Endothelial cell of umbilical vein (primary cell): ENCODE data around the gene ZNF888. TPM values are rescaled to one million over a fixed set of nuclear protein-coding genes. Genes with fewer than 3 reads are reported as not detected.

Source experiments
- BruUV-seq: library from RNA; stranded (reverse); fragments of 400-500 nt; replicated peaks from 2 replicates; lab custom pipeline; 2021; lab: Mats Ljungman, UMichigan
- CTCF ChIA-PET: fragments of 300-600, 350-600 bp; sonication (Branson Sonifier 250); formaldehyde crosslinking; loops from one replicate; lab custom pipeline; 2021; ENCODE audit warnings: antibody characterized with exemption, inconsistent platforms; lab: Charles Lee
- POLR2A ChIA-PET: fragments of 300-600, 350-600 bp; sonication (Branson Sonifier 250); formaldehyde crosslinking; loops from one replicate; lab custom pipeline; 2021; ENCODE audit warnings: antibody characterized with exemption, inconsistent platforms; lab: Charles Lee
- DNase-seq: peaks from one replicate; pipeline ENCODE4 v3.0.0-alpha.2; 2011; ENCODE audit warnings: low read depth, low spot score
- FAIRE-seq: peaks from 2 replicates; lab custom pipeline; 2011; peaks lifted over from hg19 to GRCh38; lab: Jason Lieb, UNC
- H2AFZ ChIP-seq: 2 replicates; pipeline ENCODE4 v1.6.0; 2012; ENCODE audit warnings: low read depth, low read length, control low read depth, inconsistent platforms
- H3K27ac ChIP-seq: 2 replicates; pipeline ENCODE4 v1.5.1; 2011; ENCODE audit warnings: low read depth, mild to moderate bottlenecking, control low read depth, low read length, moderate library complexity; ENCODE audit not compliant: insufficient read depth
- H3K27me3 ChIP-seq, 2 experiments: 2 replicates each; pipeline versions ENCODE4 v1.6.0 to v1.6.1; 2011; ENCODE audit warnings: low read length in 2 of 2, mixed read lengths in 1 of 2; ENCODE audit not compliant: control insufficient read depth in 2 of 2, insufficient read depth in 2 of 2
- H3K36me3 ChIP-seq, 2 experiments: 2 replicates in 1 of 2; 3 replicates in 1 of 2; pipeline ENCODE4 v1.5.1; 2011; ENCODE audit warnings: low read length in 2 of 2, mild to moderate bottlenecking in 1 of 2, moderate library complexity in 1 of 2; ENCODE audit not compliant: control insufficient read depth in 2 of 2, insufficient read depth in 2 of 2; ENCODE audit errors: extremely low read depth in 1 of 2
- H3K4me1 ChIP-seq: 3 replicates; pipeline ENCODE4 v1.5.1; 2011; ENCODE audit warnings: mild to moderate bottlenecking, low read length; ENCODE audit not compliant: control insufficient read depth, insufficient read depth; ENCODE audit errors: extremely low read depth
- H3K4me2 ChIP-seq: 2 replicates; pipeline ENCODE4 v1.6.1; 2011; ENCODE audit warnings: low read length, control low read depth, mixed read lengths; ENCODE audit not compliant: insufficient read depth
- H3K4me3 ChIP-seq, 3 experiments: fragments of 200-600 bp in 1 of 3; sonication (generic), shearing (Covaris generic) in 1 of 3; replicated peaks in 1 of 3; 2 replicates each; pipeline ENCODE4 v1.5.1; 2011 to 2016; ENCODE audit warnings: control low read depth in 3 of 3, low read length in 3 of 3, mild to moderate bottlenecking in 2 of 3, inconsistent platforms in 1 of 3, low read depth in 1 of 3, moderate library complexity in 1 of 3; ENCODE audit not compliant: insufficient read depth in 1 of 3
- H3K79me2 ChIP-seq: 2 replicates; pipeline ENCODE4 v1.6.0; 2012; ENCODE audit warnings: low read length, inconsistent platforms; ENCODE audit not compliant: control insufficient read depth, insufficient read depth
- H3K9ac ChIP-seq: replicated peaks from 2 replicates; pipeline ENCODE3; 2011; ENCODE audit warnings: low read length, control low read depth; ENCODE audit not compliant: insufficient read depth; ENCODE audit errors: extremely low read depth
- H3K9me1 ChIP-seq: replicated peaks from 3 replicates; pipeline ENCODE4 v1.6.0; 2011; ENCODE audit warnings: mild to moderate bottlenecking, low read length; ENCODE audit not compliant: control insufficient read depth, insufficient read depth; ENCODE audit errors: extremely low read depth
- H3K9me3 ChIP-seq: replicated peaks from 2 replicates; pipeline ENCODE4 v1.5.1; 2012; ENCODE audit warnings: low read length, inconsistent platforms; ENCODE audit not compliant: control insufficient read depth, insufficient read depth
- H4K20me1 ChIP-seq: replicated peaks from 2 replicates; pipeline ENCODE3; 2011; ENCODE audit warnings: mild to moderate bottlenecking, low read length; ENCODE audit not compliant: control insufficient read depth, insufficient read depth; ENCODE audit errors: extremely low read depth
- CTCF ChIP-seq, 2 donors: IDR thresholded peaks; 1 replicate in 1 of 2; 2 replicates in 1 of 2; pipeline ENCODE4 v1.5.1; 2011; ENCODE audit warnings: low read length in 2 of 2, mild to moderate bottlenecking in 2 of 2, moderate library complexity in 2 of 2, control low read depth in 1 of 2, inconsistent platforms in 1 of 2, low read depth in 1 of 2; ENCODE audit not compliant: insufficient read depth in 1 of 2; ENCODE audit errors: extremely low read depth in 1 of 2
- EZH2 ChIP-seq: IDR thresholded peaks from 2 replicates; pipeline ENCODE4 v1.6.1; 2012; ENCODE audit warnings: borderline replicate concordance, low read depth, mild to moderate bottlenecking, moderate library complexity, low read length, inconsistent platforms; ENCODE audit not compliant: severe bottlenecking
- FOS ChIP-seq: IDR thresholded peaks from 2 replicates; pipeline ENCODE4 v1.6.1; 2011; ENCODE audit warnings: mild to moderate bottlenecking, low read length, moderate library complexity, borderline replicate concordance; ENCODE audit not compliant: insufficient read depth
- GATA2 ChIP-seq: IDR thresholded peaks from 2 replicates; pipeline ENCODE4 v1.7.0; 2011; ENCODE audit warnings: low read depth, mild to moderate bottlenecking, moderate library complexity, mixed read lengths, low read length; ENCODE audit not compliant: insufficient read length, insufficient read depth
- JUN ChIP-seq: IDR thresholded peaks from 2 replicates; pipeline ENCODE4 v1.6.1; 2011; ENCODE audit warnings: borderline replicate concordance, low read depth; ENCODE audit not compliant: insufficient read length, insufficient read depth
- MAX ChIP-seq: IDR thresholded peaks from 2 replicates; pipeline ENCODE4 v1.6.1; 2011; ENCODE audit not compliant: insufficient read depth, insufficient read length
- MYC ChIP-seq: IDR thresholded peaks from one replicate; pipeline ENCODE4 v1.6.1; 2011; ENCODE audit warnings: mild to moderate bottlenecking, low read depth, low read length
- POLR2A ChIP-seq: IDR thresholded peaks from 2 replicates; pipeline ENCODE4 v1.6.1; 2012; ENCODE audit warnings: low read depth, mild to moderate bottlenecking, control low read depth, low read length
- POLR2AphosphoS5 ChIP-seq: IDR thresholded peaks from 2 replicates; pipeline ENCODE4 v1.6.1; 2012; ENCODE audit warnings: low read depth, mild to moderate bottlenecking, control low read depth, low read length, moderate library complexity; ENCODE audit not compliant: insufficient read depth
- dilution Hi-C: fragments of 300-500 bp; cut with MboI; formaldehyde crosslinking; loops from one replicate; pipeline ENCODE4 v1.15.0; 2019; ENCODE audit warnings: low sequenced_read_pairs; ENCODE audit not compliant: extremely low pct_ligation_motif_present
- intact Hi-C: fragments of 100-400 bp; cut with micrococcal nuclease; formaldehyde crosslinking; loops from one replicate; pipeline ENCODE4 v1.10.0; 2022
- polyA plus RNA-seq, 4 experiments: library from polyadenylated mRNA; depleted of rRNA in 3 of 4; stranded (reverse) in 3 of 4; unstranded in 1 of 4; fragments of >200 nt; gene quantifications; 2 replicates each; pipeline versions ENCODE4 v1.2.1 to v1.2.3, GENCODE V29; 2011 to 2012; ENCODE audit warnings: missing spikeins in 1 of 4
- total RNA-seq: library from RNA; stranded (reverse); gene quantifications from 2 replicates; pipeline ENCODE4 v1.2.3, GENCODE V29; 2021

ZNF888 gene
- total and polyA plus RNA-seq, 2 donors (not counting 3 experiments of a cell fraction or from before 2014, with no cell fraction given) = 0.72 to 3.9 TPM

GRCh38 chr19:52956917-52957316, 33.7 kb upstream of the ZNF888 start:
- H2AFZ ChIP-seq = no peak overlapping the region
- H3K9ac ChIP-seq = no peak overlapping the region
- POLR2A ChIA-PET = no interaction called here
- no TSS peak for BruUV-seq
- no peak overlapping the region for H3K27ac ChIP-seq
- FAIRE-seq (no peak), DNase-seq (no peak)
- CTCF ChIA-PET = no interaction called here
- no peak overlapping the region for H3K4me2 ChIP-seq
- TF ChIP-seq JUN (no peak), MYC (no peak), CTCF (IDR thresholded peaks at IDR 0.05; ENCODE audit: extremely low read depth in 1 of 2, insufficient read depth in 1 of 2, low read depth in 1 of 2, low read length in 2 of 2) (no peak), MAX (no peak), POLR2A (no peak), EZH2 (no peak), GATA2 (no peak), FOS (no peak), POLR2AphosphoS5 (no peak)
- H3K27me3 ChIP-seq = no peaks in the 10 kb centered on the region
- H3K4me1 ChIP-seq = peaks cover 3% of the 10 kb centered on the region
- H3K79me2 ChIP-seq = no peaks in the 10 kb centered on the region
- no peak overlapping the region for H3K4me3 ChIP-seq
- intact Hi-C loops (no loop called here), dilution Hi-C loops (no loop called here)
- no peaks in the 10 kb centered on the region for H4K20me1 ChIP-seq
- H3K36me3 ChIP-seq = peaks cover 3 to 4% of the 10 kb centered on the region in 2 experiments
- H3K9me1 ChIP-seq = no peaks in the 10 kb centered on the region
- H3K9me3 ChIP-seq = peaks cover 5% of the 10 kb centered on the region
